Prostate gland (tissue), 2 donors: ENCODE measurements around the gene EIF3J.

Experiments used
- CTCF ChIP-seq, 4 experiments: fragments of 200-600 bp in 2 of 4; fragments of 450-650 bp in 2 of 4; sonication (generic) in 2 of 4; IDR thresholded peaks; 1 replicate in 3 of 4; 2 replicates in 1 of 4; pipeline ENCODE4 v1.5.1; 2016 to 2019; ENCODE audit warnings: antibody characterized with exemption in 4 of 4, mild to moderate bottlenecking in 2 of 4, moderate library complexity in 2 of 4
- POLR2A ChIP-seq: fragments of 450-650 bp; IDR thresholded peaks from one replicate; pipeline ENCODE4 v1.6.1; 2016; ENCODE audit warnings: antibody characterized with exemption, mild to moderate bottlenecking
- POLR2AphosphoS5 ChIP-seq: sonication (generic); formaldehyde crosslinking; IDR thresholded peaks from one replicate; pipeline ENCODE4 v1.6.1; 2017; ENCODE audit warnings: antibody characterized with exemption

- no peak for TF ChIP-seq CTCF (IDR thresholded peaks at IDR 0.05)
- TF ChIP-seq POLR2A = no peak
- TF ChIP-seq POLR2AphosphoS5 = no peak
These were observed 9.7 kb upstream of the EIF3J start for GRCh38 chr15:44527241-44527640.
